Rectal smooth muscle tissue (tissue), 1 donor: ENCODE data around the gene CTNNBL1.

Source experiments
- H3K27ac ChIP-seq: one replicate; pipeline ENCODE4 v1.7.0; 2013; ENCODE audit warnings: low read depth, low read length, inconsistent platforms
- H3K27me3 ChIP-seq: one replicate; pipeline ENCODE4 v1.7.0; 2013; ENCODE audit warnings: low read length; ENCODE audit not compliant: control insufficient read depth, insufficient read depth
- H3K36me3 ChIP-seq: one replicate; pipeline ENCODE4 v1.7.0; 2013; ENCODE audit warnings: low read length; ENCODE audit not compliant: control insufficient read depth, insufficient read depth
- H3K4me1 ChIP-seq: one replicate; pipeline ENCODE4 v1.7.0; 2013; ENCODE audit warnings: low read length; ENCODE audit not compliant: control insufficient read depth, insufficient read depth
- H3K4me3 ChIP-seq: one replicate; pipeline ENCODE4 v1.7.0; 2013; ENCODE audit warnings: low read length
- H3K9ac ChIP-seq: one replicate; pipeline ENCODE4 v1.7.0; 2013; ENCODE audit warnings: low read length

CTNNBL1 gene

DNA sequence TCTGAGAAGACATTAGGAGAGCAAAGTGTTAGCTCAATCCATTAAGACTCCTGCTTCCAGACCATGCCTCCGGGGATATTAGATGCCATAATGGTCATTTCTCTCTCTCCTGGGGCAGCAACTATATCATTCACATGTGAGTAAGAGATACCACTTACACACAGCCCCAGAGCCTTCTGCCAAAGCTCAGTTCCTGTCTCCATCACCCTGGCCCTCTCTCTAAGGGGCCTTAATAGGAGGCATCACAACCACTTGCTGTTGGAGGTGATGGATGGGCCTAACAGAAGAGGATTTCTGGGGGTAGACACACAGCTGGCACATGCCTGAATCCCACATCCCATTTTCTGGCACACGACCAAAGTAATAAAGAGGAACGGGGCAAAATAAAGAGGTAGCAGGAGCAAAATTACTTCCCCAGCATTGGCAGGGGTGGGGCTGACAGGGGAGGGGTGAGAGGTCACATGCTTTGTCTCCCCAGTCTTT is 175.1 kb downstream of the CTNNBL1 start:
- H3K4me3 ChIP-seq = no peak overlapping the region
- no peaks in the 10 kb centered on the region for H3K27me3 ChIP-seq
- peaks cover 7% of the 10 kb centered on the region for H3K36me3 ChIP-seq
- peaks cover 29% of the 10 kb centered on the region for H3K4me1 ChIP-seq
- no peak overlapping the region for H3K9ac ChIP-seq
- H3K27ac ChIP-seq = no peak overlapping the region

DNA sequence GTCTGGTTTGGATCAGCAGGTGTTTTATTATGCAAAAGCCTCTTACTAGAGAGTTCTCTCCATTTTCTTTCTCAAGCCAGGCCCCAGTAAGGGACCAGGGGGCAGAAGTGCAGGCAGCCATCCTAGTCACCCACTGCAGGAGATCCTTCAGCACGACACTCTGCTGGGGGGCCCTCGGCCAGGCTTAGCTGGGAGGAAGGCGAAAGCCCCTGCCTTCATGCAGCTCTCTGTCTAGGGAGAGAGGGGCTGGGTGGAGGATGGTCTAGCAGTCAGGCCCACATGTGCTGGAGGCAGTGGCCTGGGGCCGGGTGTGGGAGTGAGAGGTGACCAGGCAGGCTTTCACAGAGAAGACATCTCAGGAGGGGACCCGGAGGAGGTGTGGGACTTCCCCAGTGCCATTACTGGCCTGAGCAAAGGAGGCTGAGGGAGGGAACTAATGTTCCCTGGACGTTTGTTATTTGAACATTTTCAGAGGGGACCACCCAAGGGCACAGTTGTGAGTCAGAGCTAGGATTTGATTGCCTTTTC is 175.6 kb downstream of the CTNNBL1 start:
- Histone ChIP-seq H3K27ac (peak overlapping the region; percentile 30), H3K36me3 (peaks cover 6% of the 10 kb centered on the region), H3K4me1 (peaks cover 29% of the 10 kb centered on the region), H3K27me3 (no peaks in the 10 kb centered on the region), H3K9ac (no peak overlapping the region), H3K4me3 (no peak overlapping the region)

DNA sequence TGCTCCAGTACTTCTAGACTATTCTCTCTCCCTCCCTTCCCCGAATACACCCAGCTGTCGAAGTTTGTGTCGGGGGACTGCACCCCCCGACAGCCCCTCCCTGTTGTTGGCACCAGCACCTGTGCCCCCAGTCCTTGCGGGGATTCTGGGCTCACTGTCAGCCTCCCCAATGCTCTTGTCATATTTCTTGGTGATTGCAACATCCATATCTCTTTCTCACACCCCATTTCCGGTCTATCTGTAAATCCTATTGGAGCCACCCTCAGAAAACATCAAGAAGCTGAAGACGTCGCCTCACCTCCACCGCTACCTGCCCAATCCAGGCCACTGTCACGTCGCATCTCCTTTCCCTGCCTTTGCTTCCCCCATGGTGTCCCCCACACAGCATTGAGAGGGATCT is 176.5 kb downstream of the CTNNBL1 start:
- no peak overlapping the region for H3K4me3 ChIP-seq
- H3K4me1 ChIP-seq = peaks cover 29% of the 10 kb centered on the region
- H3K9ac ChIP-seq = no peak overlapping the region
- no peak overlapping the region for H3K27ac ChIP-seq
- peaks cover 3% of the 10 kb centered on the region for H3K36me3 ChIP-seq
- no peaks in the 10 kb centered on the region for H3K27me3 ChIP-seq

DNA sequence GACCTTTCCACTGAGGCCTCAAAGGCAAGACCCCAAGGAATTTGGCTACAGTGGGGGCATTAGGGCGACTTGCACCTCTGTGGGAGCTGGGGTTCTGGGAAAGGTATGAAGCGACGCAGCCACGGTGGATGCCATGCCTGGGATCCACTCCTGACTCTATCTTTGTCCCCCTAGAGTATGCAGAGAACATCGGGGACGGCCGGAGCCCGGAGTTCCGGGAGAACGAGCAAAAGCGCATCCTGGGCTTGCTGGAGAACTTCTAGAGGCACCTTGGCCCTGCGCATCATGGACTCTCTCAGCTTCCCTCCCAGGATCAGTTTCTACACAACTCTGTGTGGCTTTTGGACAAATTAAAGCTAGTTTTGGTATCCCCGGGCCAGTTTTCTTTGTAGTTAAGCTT is 177.9 kb downstream of the CTNNBL1 start:
- Histone ChIP-seq H3K4me1 (peaks cover 20% of the 10 kb centered on the region), H3K27me3 (no peaks in the 10 kb centered on the region), H3K9ac (no peak overlapping the region), H3K27ac (no peak overlapping the region), H3K4me3 (no peak overlapping the region), H3K36me3 (peaks cover 3% of the 10 kb centered on the region)

DNA sequence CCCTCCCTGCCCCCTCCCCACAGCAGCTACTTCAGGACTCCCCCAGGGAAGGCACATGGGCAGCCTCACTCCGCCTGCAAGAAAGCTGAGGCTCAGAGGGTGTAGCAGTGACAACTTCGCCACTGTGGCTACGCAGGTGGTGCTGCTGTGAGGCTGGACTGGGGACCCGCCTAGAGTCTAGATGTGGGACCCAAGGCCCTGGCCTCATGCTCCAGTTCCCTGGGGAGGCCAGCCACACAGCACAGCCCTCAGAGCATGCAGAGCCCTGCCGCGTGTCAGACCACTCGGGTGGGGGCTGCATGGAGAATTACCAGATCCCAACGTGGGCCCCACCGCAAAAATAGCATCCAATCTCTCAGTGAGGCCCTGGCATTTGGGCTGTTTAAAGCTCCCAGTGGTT is 178.3 kb downstream of the CTNNBL1 start:
- Histone ChIP-seq H3K27me3 (no peaks in the 10 kb centered on the region), H3K9ac (no peak overlapping the region), H3K27ac (no peak overlapping the region), H3K4me1 (peaks cover 17% of the 10 kb centered on the region), H3K36me3 (peaks cover 3% of the 10 kb centered on the region), H3K4me3 (no peak overlapping the region)

DNA sequence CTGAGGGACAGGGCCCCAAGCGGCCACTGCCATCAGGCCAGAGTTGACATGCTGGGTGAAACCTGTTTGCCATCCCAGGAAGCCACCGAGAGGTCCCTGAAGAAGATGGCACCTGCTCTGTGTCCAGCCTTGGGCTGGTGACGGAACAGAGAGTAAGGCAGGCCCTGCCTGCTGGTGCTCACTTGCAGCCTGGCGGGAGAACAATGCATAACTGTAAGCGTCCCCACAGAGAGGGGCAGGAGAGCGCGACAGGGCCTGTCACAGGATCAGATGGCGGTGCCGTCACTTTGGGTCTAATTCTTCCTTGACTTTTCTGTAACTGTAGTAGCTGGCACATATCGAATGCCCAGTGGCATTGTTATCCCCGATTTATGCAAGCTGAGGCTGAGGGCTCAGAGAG is 180.1 kb downstream of the CTNNBL1 start:
- H3K9ac ChIP-seq = no peak overlapping the region
- H3K36me3 ChIP-seq = no peaks in the 10 kb centered on the region
- H3K27ac ChIP-seq = no peak overlapping the region

DNA sequence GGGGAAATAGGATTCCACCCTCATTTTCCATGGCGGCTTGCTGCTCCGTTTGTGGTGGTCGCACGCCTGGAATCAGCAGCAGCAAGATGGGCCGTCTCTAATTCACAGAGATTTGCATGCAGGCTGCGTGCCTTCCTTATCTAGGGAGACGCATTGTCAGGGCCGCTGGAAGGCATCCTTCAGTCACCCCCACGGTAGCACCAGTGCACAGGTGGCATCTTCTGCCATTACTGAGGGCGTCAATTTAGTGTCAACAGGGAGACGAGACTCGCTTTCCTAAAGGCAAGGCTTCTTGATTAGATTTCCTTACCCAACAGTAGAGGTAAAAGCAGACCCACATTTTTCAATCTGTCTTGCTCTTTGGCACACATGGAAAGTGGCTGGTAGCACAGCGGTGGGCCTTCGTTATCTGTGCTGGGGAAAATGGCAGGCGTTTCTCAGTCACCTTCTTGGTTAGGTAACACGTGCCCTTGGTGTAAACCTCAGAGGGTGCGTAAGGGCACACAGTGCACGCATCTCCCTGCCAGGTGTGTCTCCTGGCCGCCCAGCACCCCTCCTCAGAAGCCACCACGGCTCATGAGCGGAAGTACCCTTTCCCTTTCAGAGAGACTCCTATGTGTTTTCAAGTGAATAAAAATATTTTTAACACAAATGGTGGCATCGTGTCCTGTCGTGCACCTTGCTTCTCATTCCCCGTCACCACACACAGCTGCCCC is 181.8 kb downstream of the CTNNBL1 start:
- Histone ChIP-seq H3K27ac (no peak overlapping the region), H3K4me1 (no peaks in the 10 kb centered on the region), H3K27me3 (no peaks in the 10 kb centered on the region), H3K36me3 (no peaks in the 10 kb centered on the region), H3K9ac (no peak overlapping the region), H3K4me3 (no peak overlapping the region)

More for the DNA sequence above, 180.1 kb downstream of the CTNNBL1 start:
- Histone ChIP-seq H3K27me3 (no peaks in the 10 kb centered on the region), H3K4me1 (peaks cover 7% of the 10 kb centered on the region), H3K4me3 (no peak overlapping the region)

DNA sequence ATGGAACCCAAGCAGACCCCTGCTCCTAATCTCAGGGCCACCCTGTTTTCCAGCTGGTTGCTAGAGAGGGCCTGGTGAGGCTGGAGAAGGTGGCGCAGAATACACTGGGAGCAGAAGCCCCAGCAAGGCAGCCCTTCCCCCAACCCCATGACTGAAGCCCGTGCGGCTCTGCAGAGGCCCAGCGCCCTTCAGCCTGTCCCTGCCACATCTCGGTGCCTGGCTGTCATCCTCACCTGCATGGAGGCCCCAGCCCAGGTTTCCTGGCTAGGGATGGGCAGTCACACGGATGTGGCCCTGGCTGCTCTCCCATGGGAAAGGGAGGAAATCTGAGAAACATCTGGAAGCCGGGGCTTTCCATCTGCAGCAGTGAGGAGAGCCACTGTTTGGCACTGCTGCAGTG is 183.0 kb downstream of the CTNNBL1 start:
- Histone ChIP-seq H3K4me1 (no peaks in the 10 kb centered on the region), H3K4me3 (no peak overlapping the region), H3K27me3 (no peaks in the 10 kb centered on the region), H3K36me3 (no peaks in the 10 kb centered on the region), H3K9ac (no peak overlapping the region), H3K27ac (no peak overlapping the region)

DNA sequence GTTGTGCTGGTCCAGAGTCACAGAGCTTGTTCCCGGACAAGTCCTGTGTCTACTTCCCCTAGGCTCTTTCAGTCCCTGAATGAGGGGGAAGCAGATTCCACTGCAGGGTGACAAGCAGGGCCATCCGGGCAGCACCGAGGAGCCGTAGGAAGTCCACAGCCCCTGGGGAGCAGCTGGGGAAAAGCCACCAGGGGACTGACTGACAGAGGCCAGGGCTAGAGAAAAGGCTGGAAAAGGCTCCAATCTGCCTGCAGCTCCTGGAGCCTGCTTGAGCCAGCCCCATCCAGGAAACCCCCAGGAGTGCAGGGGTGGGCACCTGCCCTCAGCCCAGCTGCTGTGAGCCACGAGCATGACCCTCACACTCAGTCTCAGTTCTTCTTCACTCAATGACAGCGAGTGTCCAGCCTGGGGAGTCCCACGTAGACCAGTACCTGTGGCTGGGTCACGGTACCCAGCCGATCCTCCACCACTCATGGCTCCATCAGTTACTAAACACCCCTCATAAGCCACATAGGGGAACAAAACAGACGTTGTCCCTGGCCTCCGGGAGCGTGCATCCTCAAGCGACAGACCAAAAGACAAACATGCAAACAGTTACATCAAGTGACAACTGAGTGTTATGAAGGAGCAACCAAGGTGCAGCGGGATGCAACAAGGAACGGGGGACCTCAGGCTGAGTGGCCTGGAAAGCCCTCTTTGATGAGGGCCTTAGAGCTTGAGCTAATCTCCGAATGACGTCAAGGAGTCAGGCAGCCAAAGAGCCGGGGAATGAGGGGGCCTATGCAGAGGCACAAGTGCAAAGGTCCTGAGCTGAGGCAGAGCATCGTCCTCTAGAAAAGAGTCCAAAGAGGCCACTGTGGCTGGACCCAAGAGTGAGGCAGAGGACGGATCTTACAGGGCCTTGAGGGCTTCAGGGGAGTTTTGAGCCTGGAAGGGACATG is 184.3 kb downstream of the CTNNBL1 start:
- H3K36me3 ChIP-seq = no peaks in the 10 kb centered on the region
- no peak overlapping the region for H3K9ac ChIP-seq
- H3K4me3 ChIP-seq = no peak overlapping the region
- H3K27ac ChIP-seq = no peak overlapping the region
- no peaks in the 10 kb centered on the region for H3K27me3 ChIP-seq
- H3K4me1 ChIP-seq = no peaks in the 10 kb centered on the region

DNA sequence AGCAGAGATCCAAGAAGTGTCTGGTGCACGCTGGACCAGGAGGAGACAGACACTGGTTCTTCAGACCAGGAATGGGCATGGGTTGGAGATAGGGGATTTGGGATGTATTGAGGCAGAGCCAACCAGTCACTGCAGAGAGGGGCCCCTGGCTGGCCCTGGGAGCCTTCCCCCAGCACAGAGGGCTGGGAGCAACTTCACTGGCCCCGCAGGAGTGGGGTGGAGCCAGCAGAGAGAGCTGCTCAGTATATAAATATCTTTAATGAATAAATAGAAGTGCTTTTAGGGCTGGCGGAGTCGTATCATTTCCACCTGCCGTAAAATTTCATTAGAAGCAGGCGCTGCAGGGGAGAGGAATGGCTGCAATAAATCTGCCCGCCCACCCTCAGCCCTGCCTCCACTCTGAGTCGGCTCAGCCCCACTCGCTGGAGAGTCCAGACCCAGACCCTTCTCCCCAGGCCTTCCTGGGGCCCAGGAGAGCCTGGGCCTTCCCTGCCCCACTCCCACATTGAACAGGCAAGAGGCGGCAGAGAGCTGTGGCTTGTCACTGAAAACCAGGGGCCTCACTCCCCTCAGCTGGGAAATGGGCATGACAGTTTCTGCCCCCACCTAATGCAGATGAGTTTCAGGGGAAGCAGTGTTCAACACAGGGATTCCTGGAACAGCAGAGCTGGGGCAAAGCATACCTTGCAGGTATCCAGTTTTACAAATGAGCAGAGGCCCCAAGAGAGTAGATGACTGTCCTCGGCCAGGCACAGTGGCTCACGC is 185.2 kb downstream of the CTNNBL1 start:
- H3K4me1 ChIP-seq = no peaks in the 10 kb centered on the region
- no peak overlapping the region for H3K27ac ChIP-seq
- H3K4me3 ChIP-seq = no peak overlapping the region
- no peak overlapping the region for H3K9ac ChIP-seq
- no peaks in the 10 kb centered on the region for H3K36me3 ChIP-seq
- H3K27me3 ChIP-seq = no peaks in the 10 kb centered on the region

DNA sequence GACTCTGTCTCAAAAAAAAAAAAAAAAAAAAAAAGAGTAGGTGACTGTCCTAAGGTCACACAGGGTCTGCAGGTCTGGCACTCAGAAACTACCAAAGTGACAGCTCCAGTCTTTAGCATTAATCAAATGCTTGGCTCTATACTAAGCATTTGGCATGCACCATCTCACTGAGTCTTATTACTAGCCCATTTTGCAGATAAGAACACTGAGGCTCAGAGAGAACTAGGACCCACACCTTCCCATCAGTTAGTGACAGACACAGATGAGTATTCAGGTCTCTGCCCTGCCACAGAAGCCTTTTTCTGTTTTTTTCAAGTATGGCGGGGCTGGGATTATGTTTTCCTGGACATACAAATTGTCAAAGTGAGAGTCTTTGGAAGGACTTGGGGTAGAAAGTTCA is 186.0 kb downstream of the CTNNBL1 start:
- H3K27me3 ChIP-seq = no peaks in the 10 kb centered on the region
- H3K4me1 ChIP-seq = no peaks in the 10 kb centered on the region
- no peaks in the 10 kb centered on the region for H3K36me3 ChIP-seq
- no peak overlapping the region for H3K4me3 ChIP-seq
- no peak overlapping the region for H3K9ac ChIP-seq
- no peak overlapping the region for H3K27ac ChIP-seq
